GM21526 (cell line): ENCODE results near the gene CNTN5.

ENCODE experiments used
- ATAC-seq: cut with Tn5 transposase; IDR thresholded peaks from one replicate; pipeline ENCODE4 v1.9.1; 2021; ENCODE audit warnings: moderate library complexity; ENCODE audit not compliant: unreplicated experiment, low FRiP score

Gene CNTN5

GRCh38 chr11:99841885-99842284 is 821.1 kb downstream of the CNTN5 start:
- no peak for ATAC-seq

- no peak for ATAC-seq
Observed at GRCh38 chr11:99865951-99866350, 845.2 kb downstream of the CNTN5 start.

- ATAC-seq: no peak
Observed at GRCh38 chr11:99881610-99882009, 860.9 kb downstream of the CNTN5 start.

GRCh38 chr11:99884750-99885149 is 864.0 kb downstream of the CNTN5 start:
- no peak for ATAC-seq

GRCh38 chr11:99887481-99887880 is 866.7 kb downstream of the CNTN5 start:
- ATAC-seq: no peak

- no peak for ATAC-seq
Observed at GRCh38 chr11:99893811-99894210, 873.1 kb downstream of the CNTN5 start.

GRCh38 chr11:99901175-99901574 is 880.4 kb downstream of the CNTN5 start:
- ATAC-seq: no peak

- no peak for ATAC-seq
Observed at GRCh38 chr11:99911116-99911515, 890.4 kb downstream of the CNTN5 start.

GRCh38 chr11:99916078-99916477 is 895.3 kb downstream of the CNTN5 start:
- ATAC-seq: no peak

GRCh38 chr11:99918761-99919160 is 898.0 kb downstream of the CNTN5 start:
- no peak for ATAC-seq

GRCh38 chr11:99920956-99921355 is 900.2 kb downstream of the CNTN5 start:
- no peak for ATAC-seq

- no peak for ATAC-seq
Observed at GRCh38 chr11:99925968-99926367, 905.2 kb downstream of the CNTN5 start.

GRCh38 chr11:99932684-99933083 is 911.9 kb downstream of the CNTN5 start:
- no peak for ATAC-seq

- no peak for ATAC-seq
Observed at GRCh38 chr11:99934008-99934407, 913.3 kb downstream of the CNTN5 start.

- ATAC-seq: no peak
Observed at GRCh38 chr11:99937330-99937729, 916.6 kb downstream of the CNTN5 start.

GRCh38 chr11:99952816-99953215 is 932.1 kb downstream of the CNTN5 start:
- ATAC-seq: no peak

GRCh38 chr11:99960536-99960935 is 939.8 kb downstream of the CNTN5 start:
- ATAC-seq: no peak

- no peak for ATAC-seq
Observed at GRCh38 chr11:99968336-99968735, 947.6 kb downstream of the CNTN5 start.

- no peak for ATAC-seq
Observed at GRCh38 chr11:99973993-99974392, 953.2 kb downstream of the CNTN5 start.

- ATAC-seq: no peak
Observed at GRCh38 chr11:99979042-99979441, 958.3 kb downstream of the CNTN5 start.

GRCh38 chr11:99987821-99988470 is 967.2 kb downstream of the CNTN5 start:
- no peak for ATAC-seq

- no peak for ATAC-seq
Observed at GRCh38 chr11:99988471-99988837, 967.7 kb downstream of the CNTN5 start.

- ATAC-seq: no peak
Observed at GRCh38 chr11:100003985-100004384, 983.2 kb downstream of the CNTN5 start.
